Measurements from ENCODE around the gene SND1. TPM values are rescaled to one million over a fixed set of nuclear protein-coding genes. Genes with fewer than 3 reads are reported as not detected.

The SND1 gene
- total RNA-seq, 4 donors from 2014 or later: 84.2 to 98.8 (median 93.4) TPM

DNA sequence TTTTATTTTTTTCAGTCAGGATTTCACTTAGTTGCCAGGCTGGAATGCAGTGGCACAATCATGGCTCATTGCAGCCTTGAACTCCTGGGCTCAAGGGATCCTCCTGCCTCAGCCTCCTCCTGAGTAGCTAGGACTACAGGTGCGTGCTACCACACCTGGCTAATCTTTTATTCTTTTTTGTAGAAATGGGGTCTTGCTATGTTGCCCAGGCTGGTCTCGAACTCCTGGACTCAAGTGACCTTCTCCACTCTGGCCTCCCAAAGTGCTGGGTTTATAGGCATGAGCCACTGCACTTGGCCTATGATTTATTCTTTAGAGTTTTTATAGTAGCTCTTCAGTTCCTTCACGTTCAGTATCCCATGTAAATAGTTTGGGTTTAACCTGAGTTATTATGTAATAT, 5.5 kb downstream of the SND1 start:
- Histone ChIP-seq H3K9me3 (no peaks in the 10 kb centered on the region), H3K4me1 (peaks cover 0 to 29% (median 23%) of the 10 kb centered on the region in 3 donors), H3K27me3 (no peaks in the 10 kb centered on the region), H3K4me3 (no peak overlapping the region), H3K27ac (no peak overlapping the region), H3K36me3 (peaks cover 0 to 45% (median 0%) of the 10 kb centered on the region in 3 donors)
- intact Hi-C loops (cut with DNase I): no loop called here
- TF ChIP-seq POLR2A (IDR thresholded peaks at IDR 0.05) (no peak), CTCF (IDR thresholded peaks at IDR 0.05) (no peak)
- no peak for DNase-seq
- 81 to 84% methylated on average over 3 of the region's 3 CpGs for WGBS, 2 donors

- H3K4me1 ChIP-seq: peaks cover 0 to 13% (median 8%) of the 10 kb centered on the region in 3 donors
- no peak for TF ChIP-seq CTCF (IDR thresholded peaks at IDR 0.05)
- no peak for TF ChIP-seq POLR2A (IDR thresholded peaks at IDR 0.05)
- no peaks in the 10 kb centered on the region for H3K9me3 ChIP-seq
- peaks cover 0 to 45% (median 0%) of the 10 kb centered on the region in 3 donors for H3K36me3 ChIP-seq
- intact Hi-C loops (cut with DNase I): no loop called here
- no peaks in the 10 kb centered on the region for H3K27me3 ChIP-seq
- H3K4me3 ChIP-seq: no peak overlapping the region
- 75 to 78% methylated on average over 3 of the region's 3 CpGs for WGBS, 2 donors
- H3K27ac ChIP-seq: no peak overlapping the region
- no peak for DNase-seq
Observed at GRCh38 chr7:127658970-127659630, 7.1 kb downstream of the SND1 start.

DNA sequence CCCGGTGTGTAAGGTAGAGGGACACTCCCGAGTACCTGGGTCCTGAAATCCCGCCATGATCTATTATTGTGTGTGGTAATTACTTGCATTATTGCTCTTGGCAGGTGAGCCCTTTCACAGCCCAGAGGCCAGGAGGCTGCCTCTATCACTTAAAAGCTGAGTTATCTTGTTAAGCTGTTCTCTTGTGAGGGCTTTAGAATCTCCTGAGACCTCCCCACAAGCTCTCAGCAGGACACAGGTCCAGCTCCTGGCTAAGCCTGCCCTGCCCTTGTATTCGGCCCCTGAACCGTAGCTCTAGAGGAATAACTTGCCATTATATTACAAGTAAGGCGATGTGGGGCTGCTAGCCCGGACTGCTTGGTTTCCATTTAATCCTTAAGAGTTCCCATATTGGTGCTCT, 13.9 kb downstream of the SND1 start:
- H3K4me1 ChIP-seq: peaks cover 0 to 18% (median 8%) of the 10 kb centered on the region in 3 donors
- intact Hi-C loops (cut with DNase I): no loop called here
- no peaks in the 10 kb centered on the region for H3K9me3 ChIP-seq
- peaks cover 0 to 11% (median 0%) of the 10 kb centered on the region in 3 donors for H3K36me3 ChIP-seq
- no peak for DNase-seq
- H3K4me3 ChIP-seq: no peak overlapping the region
- no peak overlapping the region for H3K27ac ChIP-seq
- WGBS, 2 donors: 82 to 87% methylated on average over 7 of the region's 7 CpGs
- no peaks in the 10 kb centered on the region for H3K27me3 ChIP-seq
- TF ChIP-seq CTCF (IDR thresholded peaks at IDR 0.05) (no peak), POLR2A (IDR thresholded peaks at IDR 0.05) (no peak)

- TF ChIP-seq POLR2A (IDR thresholded peaks at IDR 0.05) (no peak), CTCF (IDR thresholded peaks at IDR 0.05) (no peak)
- Histone ChIP-seq H3K4me1 (peaks cover 0 to 18% (median 8%) of the 10 kb centered on the region in 3 donors), H3K27ac (no peak overlapping the region), H3K27me3 (no peaks in the 10 kb centered on the region), H3K4me3 (no peak overlapping the region), H3K9me3 (no peaks in the 10 kb centered on the region), H3K36me3 (peaks cover 0 to 4% (median 0%) of the 10 kb centered on the region in 3 donors)
- no peak for DNase-seq
- intact Hi-C loops (cut with DNase I): no loop called here
- 76 to 84% methylated on average over 4 of the region's 4 CpGs for WGBS, 2 donors
Observed at GRCh38 chr7:127666602-127667001, 14.6 kb downstream of the SND1 start.

GRCh38 chr7:127667017-127667670, 15.2 kb downstream of the SND1 start:
- no peak overlapping the region for H3K4me3 ChIP-seq
- DNase-seq: no peak
- intact Hi-C loops (cut with DNase I): no loop called here
- peaks cover 0 to 18% (median 8%) of the 10 kb centered on the region in 3 donors for H3K4me1 ChIP-seq
- H3K36me3 ChIP-seq: no peaks in the 10 kb centered on the region
- no peaks in the 10 kb centered on the region for H3K9me3 ChIP-seq
- H3K27ac ChIP-seq: no peak overlapping the region
- no peaks in the 10 kb centered on the region for H3K27me3 ChIP-seq
- WGBS, 2 donors: 47 to 61% methylated on average over 3 of the region's 3 CpGs
- TF ChIP-seq CTCF (IDR thresholded peaks at IDR 0.05) (no peak), POLR2A (IDR thresholded peaks at IDR 0.05) (no peak)

Measured in esophagus squamous epithelium (tissue), 5 donors.